K562 (cell line): ENCODE data around the gene PSG1. TPM values are rescaled to one million over a fixed set of nuclear protein-coding genes. Genes with fewer than 3 reads are reported as not detected.
"Not testable (repeated sequence)": the region's sequence is repeated elsewhere in the genome, so short reads cannot be mapped to it uniquely, and the experiment has no call there.

Source experiments
- ATAC-seq: fragments of 200-7000 bp; cut with Tn5 transposase; 3 replicates; pipeline ENCODE4 v1.9.1; 2020; ENCODE audit warnings: moderate library complexity
- BruUV-seq: library from RNA; stranded (reverse); fragments of 400-500 nt; replicated peaks from 2 replicates; lab custom pipeline; 2021; lab: Mats Ljungman, UMichigan
- CTCF ChIA-PET: fragments of 300-600 bp; formaldehyde crosslinking; extraction: SDS; loops from one replicate; lab custom pipeline; 2021; ENCODE audit warnings: low intra/inter-chr PET ratio; lab: Yijun Ruan, JAX
- POLR2A ChIA-PET: fragments of 300-600, 350-650 bp; sonication (Branson Sonifier 250); formaldehyde crosslinking; extraction: SDS; loops from one replicate; lab custom pipeline; 2021; ENCODE audit warnings: antibody characterized with exemption, inconsistent platforms; lab: Yijun Ruan, JAX
- DNase-seq, 4 experiments: peaks; one replicate each; pipeline versions ENCODE4 v3.0.0 to v3.0.0-alpha.2; 2011 to 2018; ENCODE audit warnings: low spot score in 3 of 4, mixed read lengths in 3 of 4; ENCODE audit errors: extremely low read depth in 1 of 4
- FAIRE-seq: peaks from 2 replicates; lab custom pipeline; 2011; peaks lifted over from hg19 to GRCh38; lab: Jason Lieb, UNC
- H2AFZ ChIP-seq: 2 replicates; pipeline ENCODE4 v1.6.0; 2011; ENCODE audit warnings: low read depth, low read length, control low read depth, inconsistent platforms
- H3K27ac ChIP-seq: fragments of 200-600 bp; 3 replicates; pipeline ENCODE4 v1.8.0; 2011; ENCODE audit warnings: low read depth, mild to moderate bottlenecking, control low read depth, inconsistent platforms, low read length, moderate library complexity, mixed read lengths; ENCODE audit errors: extremely low read depth
- H3K27me3 ChIP-seq, 2 experiments: fragments of 300-600 bp in 1 of 2; 2 replicates in 1 of 2; 3 replicates in 1 of 2; pipeline versions ENCODE4 v1.6.0 to v1.8.0; 2011; ENCODE audit warnings: inconsistent platforms in 2 of 2, low read length in 2 of 2, mild to moderate bottlenecking in 1 of 2, mixed read lengths in 1 of 2, moderate library complexity in 1 of 2; ENCODE audit not compliant: control insufficient read depth in 2 of 2, insufficient read depth in 2 of 2
- H3K36me3 ChIP-seq: fragments of 300-600 bp; 3 replicates; pipeline ENCODE4 v1.8.0; 2011; ENCODE audit warnings: mild to moderate bottlenecking, low read length, inconsistent platforms; ENCODE audit not compliant: control insufficient read depth, insufficient read depth
- H3K4me1 ChIP-seq, 2 experiments: fragments of 200-600 bp in 1 of 2; replicated peaks in 1 of 2; 2 replicates in 1 of 2; 3 replicates in 1 of 2; pipeline versions ENCODE4 v1.5.1 to v1.8.0; 2011; ENCODE audit warnings: inconsistent platforms in 2 of 2, low read length in 2 of 2, mild to moderate bottlenecking in 1 of 2, mixed read lengths in 1 of 2, moderate library complexity in 1 of 2; ENCODE audit not compliant: control insufficient read depth in 2 of 2, insufficient read depth in 2 of 2
- H3K4me2 ChIP-seq: 2 replicates; pipeline ENCODE4 v1.6.1; 2011; ENCODE audit warnings: low read length, control low read depth, inconsistent platforms, mixed read lengths; ENCODE audit not compliant: insufficient read depth
- H3K4me3 ChIP-seq: fragments of 200-600 bp; sonication (generic), shearing (Covaris generic); 2 replicates; pipeline ENCODE4 v1.5.1; 2016; ENCODE audit warnings: control low read depth, inconsistent platforms
- H3K79me2 ChIP-seq: fragments of 200-600 bp; 3 replicates; pipeline ENCODE4 v1.8.0; 2011; ENCODE audit warnings: low read length, inconsistent platforms; ENCODE audit not compliant: control insufficient read depth, insufficient read depth
- H3K9ac ChIP-seq, 2 experiments: 2 replicates each; pipeline versions ENCODE4 v1.6.0 to v1.6.1; 2011; ENCODE audit warnings: low read depth in 2 of 2, low read length in 2 of 2, control low read depth in 1 of 2, inconsistent platforms in 1 of 2, mild to moderate bottlenecking in 1 of 2, mixed read lengths in 1 of 2; ENCODE audit not compliant: insufficient read depth in 1 of 2
- H3K9me1 ChIP-seq: one replicate; pipeline ENCODE4 v1.6.0; 2011; ENCODE audit warnings: inconsistent platforms, mild to moderate bottlenecking, low read length, moderate library complexity; ENCODE audit not compliant: control insufficient read depth, insufficient read depth
- H3K9me3 ChIP-seq: replicated peaks from 2 replicates; pipeline ENCODE4 v1.5.1; 2011; ENCODE audit warnings: low read depth, low read length, inconsistent platforms; ENCODE audit not compliant: control insufficient read depth, insufficient read depth
- H4K20me1 ChIP-seq: replicated peaks from 2 replicates; pipeline ENCODE4 v1.6.1; 2011; ENCODE audit warnings: low read length, inconsistent platforms, mixed read lengths; ENCODE audit not compliant: control insufficient read depth, insufficient read depth
- WGBS: fragments of 100-300 bp; shearing (Covaris generic); methylation state at CpG from one replicate; pipeline ENCODE4 v1.1.6; 2016; ENCODE audit warnings: low coverage, mixed read lengths; ENCODE audit not compliant: insufficient coverage; ENCODE audit errors: missing lambda C conversion rate; 5-methylcytosine and 5-hydroxymethylcytosine counted together
- in situ Hi-C: fragments of 300-500 bp; cut with MboI; formaldehyde crosslinking; loops from 4 replicates; pipeline ENCODE4 v1.15.0; 2018; ENCODE audit warnings: inconsistent platforms, mixed read lengths
- intact Hi-C: fragments of 100-400 bp; cut with micrococcal nuclease; formaldehyde crosslinking; loops from 2 replicates; pipeline ENCODE4 v1.14.2; 2022
- polyA plus RNA-seq, 8 experiments: library from polyadenylated mRNA; depleted of rRNA in 4 of 8; stranded (reverse) in 5 of 8; unstranded in 3 of 8; fragments of >200 nt; fragmentation: Nextera tagmentation in 2 of 8; fragmentation: Illumina TruSeq in 1 of 8; extraction: Ambion mirVana in 2 of 8; extraction: Trizol in 1 of 8; gene quantifications; 2 replicates each; pipeline versions ENCODE4 v1.2.1 to v1.2.3, GENCODE V29; 2011 to 2014; ENCODE audit warnings: inconsistent platforms in 1 of 8, missing spikeins in 1 of 8
- total RNA-seq, 7 experiments: library from RNA; depleted of rRNA in 6 of 7; stranded (reverse); fragments of >200 nt in 6 of 7; fragmentation: Illumina TruSeq in 2 of 7; extraction: Trizol in 2 of 7; gene quantifications; 2 replicates each; pipeline versions ENCODE4 v1.2.1 to v1.2.3, GENCODE V29; 2011 to 2021; ENCODE audit warnings: low replicate concordance in 1 of 7

The PSG1 gene
- total and polyA plus RNA-seq, 9 of the 15 experiments (the other 6 are each of a cell fraction or from before 2014, with no cell fraction given), result not detected

- H3K36me3 ChIP-seq, POLR2A ChIA-PET, H3K4me3 ChIP-seq, intact Hi-C loops, H3K27ac ChIP-seq, BruUV-seq, CTCF ChIA-PET, H3K27me3 ChIP-seq, ATAC-seq, H4K20me1 ChIP-seq, H3K4me1 ChIP-seq, H3K79me2 ChIP-seq, H2AFZ ChIP-seq, H3K9me1 ChIP-seq, DNase-seq, H3K9ac ChIP-seq, H3K4me2 ChIP-seq, FAIRE-seq, in situ Hi-C loops, H3K9me3 ChIP-seq: not testable (repeated sequence)
- 0% methylated on average over 1 of the region's 1 CpG for WGBS
These were observed 19.6 kb upstream of the PSG1 start for GRCh38 chr19:42899110-42899509.

- H3K27ac ChIP-seq, DNase-seq, H3K4me3 ChIP-seq, H3K9me3 ChIP-seq, H3K79me2 ChIP-seq, CTCF ChIA-PET, ATAC-seq, H3K9ac ChIP-seq, intact Hi-C loops, BruUV-seq, FAIRE-seq, H3K36me3 ChIP-seq, H4K20me1 ChIP-seq, POLR2A ChIA-PET, H3K27me3 ChIP-seq, in situ Hi-C loops, H3K4me2 ChIP-seq, H2AFZ ChIP-seq, H3K9me1 ChIP-seq, H3K4me1 ChIP-seq: not testable (repeated sequence)
- WGBS, result 0% methylated on average over 1 of the region's 1 CpG
These were observed 19.1 kb upstream of the PSG1 start for GRCh38 chr19:42898656-42899055.

GRCh38 chr19:42897729-42898128 lies 18.2 kb upstream of the PSG1 start:
- H4K20me1 ChIP-seq, H2AFZ ChIP-seq, H3K9me1 ChIP-seq, H3K27me3 ChIP-seq, POLR2A ChIA-PET, DNase-seq, H3K4me2 ChIP-seq, BruUV-seq, CTCF ChIA-PET, in situ Hi-C loops, H3K79me2 ChIP-seq, H3K9me3 ChIP-seq, ATAC-seq, H3K4me3 ChIP-seq, H3K9ac ChIP-seq, H3K27ac ChIP-seq, H3K4me1 ChIP-seq, intact Hi-C loops, H3K36me3 ChIP-seq, FAIRE-seq: not testable (repeated sequence)
- WGBS, result 0% methylated on average over 1 of the region's 1 CpG

- H3K9me1 ChIP-seq, H3K9me3 ChIP-seq, H3K9ac ChIP-seq, CTCF ChIA-PET, ATAC-seq, H3K4me2 ChIP-seq, H3K27ac ChIP-seq, DNase-seq, intact Hi-C loops, H3K79me2 ChIP-seq, H3K4me1 ChIP-seq, BruUV-seq, H3K36me3 ChIP-seq, H4K20me1 ChIP-seq, H3K27me3 ChIP-seq, H2AFZ ChIP-seq, FAIRE-seq, H3K4me3 ChIP-seq, in situ Hi-C loops: not testable (repeated sequence)
- POLR2A ChIA-PET, result interaction anchor here (1.2 kb wide), 1 partner anchor 10 kb away, joined by 3 read pairs; no protein-coding TSS in a partner anchor
- 4% methylated on average over 7 of the region's 7 CpGs for WGBS
These were observed 10.9 kb upstream of the PSG1 start for GRCh38 chr19:42890446-42890845.
